Measurements from ENCODE around the gene SORBS1.
A peak's percentile ranks its signal among the peaks of the same experiment; 100 is the strongest.

GRCh38 chr10:95601116-95601719, 40.0 kb upstream of the SORBS1 start:
- peak; percentile 90 for TF ChIP-seq CTCF (conservative IDR thresholded peaks at IDR 0.05; ENCODE audit: low read depth, low read length)
- TF ChIP-seq EZH2 (IDR thresholded peaks at IDR 0.05; ENCODE audit: borderline replicate concordance, low read depth, low read length, poor library complexity, severe bottlenecking), result no peak

All from A673 (cell line).